ENCODE results near the gene TMEM232. TPM values are rescaled to one million over a fixed set of nuclear protein-coding genes. Genes with fewer than 3 reads are reported as not detected.

The TMEM232 gene
- total RNA-seq, 4 donors from 2014 or later: 2.3 to 4.2 (median 3.5) TPM

DNA sequence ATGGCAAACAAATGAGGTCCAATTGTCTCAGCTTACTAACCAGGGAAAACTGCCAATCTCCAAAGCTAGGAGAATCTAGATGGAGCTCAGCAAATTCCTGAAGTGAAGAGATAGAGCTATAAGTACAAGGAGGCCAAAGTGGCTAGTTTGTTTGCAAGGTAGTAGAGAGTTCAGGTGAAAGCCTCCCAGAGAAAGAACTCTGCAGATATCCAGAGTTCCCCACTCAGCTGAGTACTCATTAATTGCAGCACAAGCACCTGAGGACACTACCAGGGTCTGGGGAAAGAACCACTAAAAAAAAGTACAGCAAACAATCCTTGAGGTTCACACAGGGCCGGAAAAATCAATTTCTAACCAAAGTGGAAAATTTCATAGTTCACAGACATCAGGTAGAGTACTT is 250.9 kb downstream of the TMEM232 start:
- TF ChIP-seq, protein P1, sequence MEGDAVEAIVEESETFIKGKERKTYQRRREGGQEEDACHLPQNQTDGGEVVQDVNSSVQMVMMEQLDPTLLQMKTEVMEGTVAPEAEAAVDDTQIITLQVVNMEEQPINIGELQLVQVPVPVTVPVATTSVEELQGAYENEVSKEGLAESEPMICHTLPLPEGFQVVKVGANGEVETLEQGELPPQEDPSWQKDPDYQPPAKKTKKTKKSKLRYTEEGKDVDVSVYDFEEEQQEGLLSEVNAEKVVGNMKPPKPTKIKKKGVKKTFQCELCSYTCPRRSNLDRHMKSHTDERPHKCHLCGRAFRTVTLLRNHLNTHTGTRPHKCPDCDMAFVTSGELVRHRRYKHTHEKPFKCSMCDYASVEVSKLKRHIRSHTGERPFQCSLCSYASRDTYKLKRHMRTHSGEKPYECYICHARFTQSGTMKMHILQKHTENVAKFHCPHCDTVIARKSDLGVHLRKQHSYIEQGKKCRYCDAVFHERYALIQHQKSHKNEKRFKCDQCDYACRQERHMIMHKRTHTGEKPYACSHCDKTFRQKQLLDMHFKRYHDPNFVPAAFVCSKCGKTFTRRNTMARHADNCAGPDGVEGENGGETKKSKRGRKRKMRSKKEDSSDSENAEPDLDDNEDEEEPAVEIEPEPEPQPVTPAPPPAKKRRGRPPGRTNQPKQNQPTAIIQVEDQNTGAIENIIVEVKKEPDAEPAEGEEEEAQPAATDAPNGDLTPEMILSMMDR (IDR thresholded peaks at IDR 0.05; ENCODE audit: low read depth): no peak

DNA sequence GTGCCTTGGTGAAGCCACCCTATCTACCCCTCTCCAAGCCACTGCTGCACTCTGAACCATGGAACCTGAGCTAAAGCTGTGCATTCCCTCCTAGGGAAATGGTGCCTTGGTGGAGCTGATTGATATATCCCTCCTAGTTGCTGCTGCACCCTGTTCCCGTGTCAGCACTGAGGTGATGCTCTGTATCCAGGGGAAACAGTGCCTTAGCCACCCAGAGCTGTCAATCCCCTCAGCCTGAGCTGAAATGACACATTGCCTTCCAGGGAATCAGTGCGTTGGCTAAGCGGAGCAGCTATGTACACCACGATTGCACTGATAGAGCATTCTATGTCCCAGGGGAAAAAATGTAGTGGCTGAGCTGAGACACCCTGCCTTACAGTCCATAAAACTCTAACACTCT is 257.0 kb downstream of the TMEM232 start:
- TF ChIP-seq, protein P1 (IDR thresholded peaks at IDR 0.05; ENCODE audit: low read depth): no peak

- TF ChIP-seq, protein P1 (IDR thresholded peaks at IDR 0.05; ENCODE audit: low read depth): no peak
Observed at GRCh38 chr5:110463106-110463505, 263.4 kb downstream of the TMEM232 start.

GRCh38 chr5:110460837-110461236 is 265.6 kb downstream of the TMEM232 start:
- TF ChIP-seq, protein P1 (IDR thresholded peaks at IDR 0.05; ENCODE audit: low read depth): no peak

GRCh38 chr5:110458313-110458712 is 268.2 kb downstream of the TMEM232 start:
- TF ChIP-seq, protein P1 (IDR thresholded peaks at IDR 0.05; ENCODE audit: low read depth): no peak

DNA sequence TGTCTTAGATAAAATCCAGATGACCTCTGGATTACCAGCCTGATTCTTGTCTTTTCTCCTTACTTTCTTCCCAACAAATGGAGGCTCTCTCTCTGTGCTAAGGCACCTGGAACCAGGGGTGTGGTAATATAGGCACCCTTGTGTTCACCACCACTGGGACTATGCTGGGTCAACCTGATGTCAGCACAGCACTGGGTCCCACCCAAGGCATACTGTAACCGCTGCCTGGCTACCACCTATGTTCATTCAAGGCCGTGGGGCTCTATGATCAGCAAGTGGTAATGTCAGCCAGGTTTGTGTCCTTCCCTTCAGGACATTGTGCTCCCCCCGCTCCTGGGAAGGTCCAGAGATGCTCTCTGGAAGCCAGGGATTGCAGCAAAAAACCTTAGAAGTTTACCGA is 283.6 kb downstream of the TMEM232 start:
- TF ChIP-seq, protein P1 (IDR thresholded peaks at IDR 0.05; ENCODE audit: low read depth): no peak

DNA sequence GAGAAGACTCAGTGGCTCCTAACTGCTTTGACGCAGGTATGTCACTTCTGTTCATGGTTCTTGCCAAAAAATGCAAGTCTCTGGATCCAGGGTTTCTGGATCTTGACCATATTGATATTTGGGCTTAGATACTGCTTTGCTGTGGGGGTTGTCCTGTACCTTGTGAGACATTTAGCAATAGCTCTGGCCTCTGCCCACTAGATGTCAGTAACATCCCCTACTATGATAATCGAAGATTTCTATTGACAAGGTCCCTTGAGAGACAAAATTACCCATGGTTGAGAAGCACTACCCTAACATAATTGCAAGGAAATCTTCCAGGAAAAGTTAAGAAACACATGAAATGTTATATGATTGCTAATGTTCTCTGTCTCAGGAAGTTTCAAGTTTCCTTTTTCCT is 285.4 kb downstream of the TMEM232 start:
- TF ChIP-seq, protein P1 (IDR thresholded peaks at IDR 0.05; ENCODE audit: low read depth): no peak

Measured in subcutaneous adipose tissue (tissue), 4 donors.